Embryonic facial prominence (tissue), 1 donor: ENCODE measurements around the gene RCL1.
A peak's percentile ranks its signal among the peaks of the same experiment; 100 is the strongest.
"Not testable (repeated sequence)": the region's sequence is repeated elsewhere in the genome, so short reads cannot be mapped to it uniquely, and the experiment has no call there.

Source experiments
- DNase-seq: peaks from one replicate; pipeline ENCODE4 v3.0.0-alpha.2; 2016; ENCODE audit errors: extremely low spot score

RCL1 gene

DNA sequence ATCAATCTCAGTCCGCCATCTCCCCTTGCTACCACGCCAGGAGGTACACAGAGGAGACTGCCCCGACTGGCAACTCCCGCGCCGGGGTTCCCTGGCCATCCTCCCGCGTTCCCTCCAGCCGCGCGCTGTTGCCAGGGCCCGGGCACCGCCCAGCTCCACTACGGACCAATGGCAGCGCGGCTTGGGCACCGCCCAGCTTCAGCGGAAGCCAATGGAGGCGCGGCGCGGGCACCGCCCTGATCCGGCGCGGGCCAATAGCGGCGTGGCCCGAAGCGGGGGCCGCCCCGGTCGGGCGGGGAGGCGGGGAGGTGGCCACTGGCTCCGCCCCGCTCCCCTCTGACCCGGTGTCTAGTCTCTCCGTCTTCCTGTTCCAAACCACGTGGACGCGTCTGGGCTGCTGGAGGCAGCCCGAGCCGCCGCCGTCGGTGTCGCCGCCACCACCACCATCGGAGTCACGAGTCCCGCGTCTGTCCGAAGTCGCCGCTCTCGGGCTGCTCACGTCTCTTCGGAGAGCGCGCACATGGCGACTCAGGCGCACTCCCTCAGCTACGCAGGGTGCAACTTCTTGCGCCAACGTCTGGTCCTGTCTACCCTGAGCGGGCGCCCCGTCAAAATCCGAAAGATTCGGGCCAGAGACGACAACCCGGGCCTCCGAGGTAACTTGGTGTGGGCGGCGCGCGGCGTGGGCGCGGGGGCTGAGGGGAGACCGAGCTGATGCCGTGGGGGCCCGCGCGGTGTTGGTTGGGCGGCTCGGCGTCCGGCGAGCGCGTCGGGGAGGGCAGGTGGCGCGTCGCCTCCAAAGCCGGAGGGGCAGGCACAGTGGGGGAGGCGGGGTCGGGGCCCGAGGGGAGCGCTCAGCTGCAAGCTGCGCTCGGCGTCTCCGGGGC is at the start of gene RCL1:
TSS of gene RCL1 (plus strand) at position 373 of the 887 bp plus-strand sequence. CDS start at position 521, 148 bp downstream.
- DNase-seq = peak; percentile 88

DNA sequence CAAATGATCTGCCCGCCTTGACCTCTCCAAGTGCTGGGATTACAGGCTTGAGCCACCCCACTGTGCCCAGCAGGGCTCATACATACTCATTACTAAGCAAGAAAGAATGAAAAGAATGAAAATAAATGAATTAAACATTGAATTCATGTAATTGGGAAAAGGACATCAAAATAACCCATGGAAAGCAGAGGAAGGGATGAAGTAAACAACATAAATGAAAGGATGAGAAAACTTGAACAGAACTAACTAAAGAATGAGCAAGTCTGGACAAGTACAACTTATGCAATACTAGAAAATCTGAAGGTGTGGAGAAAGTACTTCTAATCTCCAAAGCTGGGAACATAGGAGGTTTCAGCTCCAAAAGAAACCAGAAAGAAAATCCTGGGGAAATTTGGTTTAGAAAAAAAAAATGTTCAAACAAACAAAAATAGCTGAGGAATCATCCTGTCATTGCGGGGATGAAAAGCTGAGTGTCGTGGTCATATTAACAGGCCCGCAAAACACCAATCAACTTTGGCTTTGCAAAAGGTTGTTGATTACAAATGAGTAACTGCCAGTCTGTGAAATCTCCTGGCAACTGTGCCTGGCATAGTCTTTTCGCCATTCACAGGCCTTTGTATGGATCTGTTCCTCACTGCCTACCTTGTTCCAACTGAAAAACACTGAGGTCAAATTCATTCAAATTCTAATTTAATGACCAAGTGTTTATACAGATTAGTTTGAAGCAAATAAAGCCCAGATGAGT is 49.4 kb upstream of the RCL1 start:
- no peak for DNase-seq

DNA sequence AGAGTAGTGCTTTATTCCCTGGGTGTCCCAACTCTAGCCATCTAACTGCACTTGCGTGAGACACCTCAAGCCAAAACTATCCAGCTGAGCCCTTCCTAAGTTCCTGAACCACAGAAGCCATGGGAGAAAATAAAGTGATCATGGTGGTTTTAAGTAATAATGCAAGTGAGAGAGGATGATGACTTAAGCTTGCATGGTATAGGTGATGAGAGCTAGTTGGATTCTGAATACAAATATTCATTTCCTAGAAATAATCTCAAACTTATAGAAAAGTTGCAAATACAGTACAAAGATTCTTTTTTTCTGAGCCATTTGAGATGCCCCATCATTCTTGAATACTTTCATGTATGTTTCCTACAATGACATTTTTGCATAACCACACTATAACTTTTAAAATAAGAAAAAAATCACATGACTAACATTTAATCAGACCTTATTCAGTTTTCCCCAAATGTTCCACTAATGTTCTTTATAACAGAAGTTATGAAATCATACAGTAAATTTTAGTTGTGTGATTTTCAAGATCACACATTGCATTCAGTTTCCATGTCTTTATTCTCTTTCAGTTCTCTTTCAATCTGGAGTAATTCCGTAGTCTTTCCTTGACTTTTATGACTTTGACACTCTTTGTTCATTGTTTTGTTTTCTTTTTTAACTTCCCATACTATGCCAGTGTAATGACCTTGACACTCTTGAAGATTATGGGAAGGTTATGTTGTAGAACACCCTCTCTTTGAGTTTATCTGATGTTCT is 46.3 kb upstream of the RCL1 start:
- no peak for DNase-seq

DNA sequence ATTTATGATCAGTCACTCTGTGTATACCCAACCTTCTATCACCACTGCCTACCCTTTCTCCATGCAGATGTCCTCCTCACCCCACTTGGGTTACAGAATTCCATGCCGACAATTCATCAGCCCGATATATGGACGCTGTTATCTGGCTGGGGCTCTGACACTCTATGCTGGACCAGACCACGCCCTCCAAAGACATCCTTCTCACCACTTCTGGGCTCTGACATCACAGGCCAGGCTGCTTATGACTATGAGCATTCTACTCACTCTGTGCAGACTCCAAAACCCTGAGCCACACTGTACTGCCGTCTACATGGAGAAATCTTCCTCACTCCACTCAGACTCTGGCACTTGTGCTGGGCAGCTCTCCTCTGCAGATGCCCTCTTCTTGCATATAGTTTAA is 44.1 kb upstream of the RCL1 start:
- DNase-seq = no peak

GRCh38 chr9:4750023-4750673 is 42.6 kb upstream of the RCL1 start:
- no peak for DNase-seq

DNA sequence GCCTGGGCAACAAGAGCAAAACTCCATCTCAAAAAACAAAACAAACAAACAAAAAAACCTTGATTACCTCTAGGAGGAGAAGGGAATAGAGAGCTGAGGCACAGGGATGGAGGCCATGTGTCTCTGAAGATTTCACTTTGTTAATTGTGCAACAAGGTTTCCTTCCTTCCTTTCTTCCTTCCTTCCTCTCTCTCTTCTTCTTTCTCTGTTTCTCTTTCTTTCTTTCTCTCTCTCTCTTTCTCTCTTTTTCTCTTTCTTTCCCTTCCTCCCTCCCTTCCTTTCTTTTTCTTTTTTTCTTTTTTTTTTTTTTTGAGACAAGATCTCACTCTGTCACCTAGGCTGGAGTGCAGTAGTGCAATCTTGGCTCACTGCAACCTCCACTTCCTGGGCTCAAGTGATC is 38.2 kb upstream of the RCL1 start:
- not testable (repeated sequence) for DNase-seq

GRCh38 chr9:4755026-4755609 is 37.6 kb upstream of the RCL1 start:
- DNase-seq = no peak

DNA sequence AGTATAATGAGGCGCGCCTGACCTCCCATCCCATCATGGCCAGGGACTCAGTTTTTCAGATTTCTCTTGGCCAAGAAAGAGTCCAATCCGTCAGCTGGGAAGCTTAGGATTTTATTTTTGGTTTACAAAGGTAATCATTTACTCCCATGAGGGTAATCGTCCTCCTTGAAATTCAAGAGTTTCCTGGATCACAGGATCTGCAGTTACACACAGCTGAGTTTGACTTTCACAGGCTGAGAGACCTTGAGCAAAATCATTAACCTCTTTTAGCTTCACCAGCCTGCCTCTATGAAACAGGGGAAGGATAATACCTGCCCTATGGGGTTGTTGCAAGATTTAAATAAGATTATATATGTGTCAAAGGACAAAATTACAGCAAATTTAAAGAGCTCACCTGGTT is 36.3 kb upstream of the RCL1 start:
- DNase-seq = no peak

DNA sequence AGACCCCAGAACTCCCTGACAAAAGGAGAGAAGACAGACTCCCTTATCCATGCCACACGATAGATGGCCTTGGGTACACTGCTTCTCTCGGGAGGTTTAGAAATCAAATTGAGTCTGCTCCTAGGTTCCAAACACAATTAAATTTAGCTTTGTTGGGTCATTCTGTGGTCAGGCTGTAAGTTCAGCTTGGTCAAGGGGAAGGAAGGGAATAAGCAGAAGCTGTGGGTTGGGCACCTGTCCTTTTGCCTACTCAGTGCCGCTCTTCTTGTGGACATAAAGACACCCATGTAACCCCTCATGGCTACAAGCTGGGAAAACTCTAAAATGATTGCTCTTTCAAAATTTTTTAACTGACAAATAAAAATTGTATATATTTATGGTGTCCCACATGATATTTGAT is 32.6 kb upstream of the RCL1 start:
- no peak for DNase-seq

DNA sequence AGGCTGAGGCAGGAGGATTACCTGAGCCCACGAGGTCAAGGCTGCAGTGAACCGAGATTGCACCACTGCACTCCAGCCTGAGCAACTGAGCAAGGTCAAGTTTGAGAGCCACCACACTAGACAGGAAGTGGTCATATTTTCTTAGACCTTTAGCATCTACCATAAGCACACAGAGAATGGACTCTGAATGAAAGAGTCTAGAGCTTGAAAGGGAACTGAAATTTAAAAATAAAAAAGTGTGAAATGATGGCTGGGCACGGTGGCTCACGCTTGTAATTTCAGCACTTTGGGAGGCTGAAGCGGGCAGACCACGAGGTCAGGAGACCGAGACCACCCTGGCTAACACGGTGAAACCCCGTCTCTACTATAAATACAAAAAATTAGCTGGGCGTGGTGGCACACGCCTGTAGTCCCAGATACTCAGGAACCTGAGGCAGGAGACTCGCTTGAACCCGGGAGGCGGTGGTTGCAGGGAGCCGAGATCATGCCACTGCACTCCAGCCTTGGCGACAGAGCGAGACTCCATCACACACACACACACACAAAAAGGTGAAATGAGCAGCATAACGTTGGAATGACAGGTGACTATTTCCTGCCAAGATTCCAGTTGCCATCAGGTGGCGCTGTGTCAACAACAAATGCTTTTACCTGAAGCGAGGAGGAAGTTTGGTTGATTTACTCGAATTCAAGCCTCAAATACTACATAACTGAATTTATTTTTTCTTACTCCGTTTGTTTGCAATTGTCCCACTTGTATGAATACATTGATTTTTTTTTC is 30.4 kb upstream of the RCL1 start:
- peak; percentile 52 for DNase-seq

DNA sequence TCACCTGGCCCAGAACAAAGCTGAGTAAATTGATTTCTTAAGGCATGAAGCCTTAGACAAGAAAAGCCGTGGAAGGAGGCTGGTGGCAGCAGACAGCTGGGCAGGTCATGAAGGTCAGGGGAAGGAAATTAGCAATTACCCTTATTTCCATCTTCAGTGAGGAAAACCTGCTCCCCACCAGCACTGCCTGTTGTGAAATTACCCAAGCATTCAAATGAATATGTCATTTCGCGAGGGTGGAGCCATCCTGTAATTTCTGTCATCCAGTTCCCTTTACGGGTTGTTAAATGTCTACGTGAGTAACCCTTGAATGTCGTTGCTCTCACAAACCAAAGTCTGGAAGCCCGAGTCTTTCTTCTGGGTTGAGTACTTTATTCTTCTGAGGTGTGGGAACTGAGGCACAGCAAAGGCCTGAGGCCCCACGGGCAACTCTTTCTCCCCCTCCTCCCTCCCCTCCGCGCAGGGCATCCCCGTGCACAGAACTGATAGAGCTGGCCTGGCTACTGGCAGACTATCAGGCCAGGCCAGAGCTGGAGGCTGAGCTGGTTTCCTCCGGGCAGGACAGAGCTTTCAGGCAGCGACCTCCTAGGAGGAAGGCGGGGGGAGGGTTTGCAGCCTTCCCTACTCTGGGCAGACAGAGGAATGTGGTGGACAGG is 29.7 kb upstream of the RCL1 start:
- no peak for DNase-seq

DNA sequence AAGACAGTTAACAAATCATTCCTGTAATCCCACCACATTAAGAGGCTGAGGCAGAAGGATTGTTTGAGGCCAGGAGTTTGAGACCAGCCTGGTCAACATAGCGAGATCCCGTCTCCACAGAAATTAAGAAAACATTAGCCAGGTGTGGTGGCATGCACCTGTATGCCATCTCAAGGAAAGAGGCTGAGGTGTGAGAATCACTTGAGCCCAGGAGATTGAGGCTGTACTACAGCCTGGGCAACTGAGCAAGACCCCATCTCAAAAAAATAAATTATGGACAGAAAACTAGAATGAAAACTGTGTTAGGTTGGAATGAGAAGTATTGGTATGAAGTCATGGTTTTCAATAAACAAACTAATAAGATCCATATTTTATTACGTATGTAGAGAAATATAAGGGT is 28.7 kb upstream of the RCL1 start:
- no peak for DNase-seq

DNA sequence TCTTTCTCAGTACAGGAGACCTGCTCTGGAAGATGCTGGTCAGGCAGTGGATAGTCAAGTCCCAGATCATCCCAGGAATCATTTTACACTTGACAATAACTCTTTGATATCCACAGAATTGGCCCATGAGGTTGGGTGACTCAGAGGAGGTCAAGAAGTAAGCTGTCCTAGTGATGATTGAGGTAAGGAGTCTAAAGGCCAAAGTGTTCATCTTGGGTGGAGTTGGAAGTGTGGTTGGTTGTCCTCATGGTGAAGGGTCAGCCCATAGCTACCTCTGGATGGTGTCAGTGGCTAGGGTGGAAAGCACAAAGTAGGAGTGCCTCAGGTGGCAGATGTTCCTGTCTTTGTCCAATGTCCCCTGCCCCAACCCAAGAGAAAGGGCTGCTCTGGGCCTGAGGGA is 24.1 kb upstream of the RCL1 start:
- no peak for DNase-seq

DNA sequence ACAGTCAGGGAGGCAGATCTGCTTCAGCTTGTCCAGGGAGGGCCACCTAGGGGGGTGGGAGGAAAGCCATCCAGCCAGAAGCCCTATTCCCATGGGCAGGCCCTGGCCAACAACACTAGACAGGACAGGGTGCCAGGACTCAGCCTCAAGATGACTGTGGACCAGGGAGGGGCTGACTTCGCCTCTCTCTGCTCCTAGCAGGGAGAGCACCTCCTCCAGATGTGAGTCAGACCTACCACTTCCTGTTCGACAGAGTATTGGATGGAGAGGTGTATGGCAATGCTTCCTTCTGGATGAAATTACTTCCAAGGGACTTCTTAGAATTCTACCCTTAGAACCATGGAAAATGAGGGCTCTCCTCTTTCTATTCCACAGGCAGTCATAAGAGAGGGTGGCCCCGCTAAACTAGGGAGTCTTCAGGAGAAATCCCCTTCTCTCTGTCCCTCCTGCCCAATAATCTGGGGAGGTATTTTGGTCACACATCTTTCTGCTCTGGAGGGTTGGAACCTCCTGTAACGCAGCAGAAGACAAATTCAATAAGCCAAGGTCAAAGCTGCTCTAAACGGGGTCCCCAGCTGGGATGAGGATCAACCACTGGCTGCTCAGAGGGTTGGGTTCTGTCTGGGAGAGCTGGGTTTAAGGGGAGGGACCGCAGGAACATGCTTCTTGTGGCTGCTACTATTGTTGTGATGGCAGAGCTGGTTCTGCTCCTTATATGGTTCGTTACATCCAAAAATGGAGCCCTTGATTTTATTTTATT is 23.2 kb upstream of the RCL1 start:
- DNase-seq = no peak

DNA sequence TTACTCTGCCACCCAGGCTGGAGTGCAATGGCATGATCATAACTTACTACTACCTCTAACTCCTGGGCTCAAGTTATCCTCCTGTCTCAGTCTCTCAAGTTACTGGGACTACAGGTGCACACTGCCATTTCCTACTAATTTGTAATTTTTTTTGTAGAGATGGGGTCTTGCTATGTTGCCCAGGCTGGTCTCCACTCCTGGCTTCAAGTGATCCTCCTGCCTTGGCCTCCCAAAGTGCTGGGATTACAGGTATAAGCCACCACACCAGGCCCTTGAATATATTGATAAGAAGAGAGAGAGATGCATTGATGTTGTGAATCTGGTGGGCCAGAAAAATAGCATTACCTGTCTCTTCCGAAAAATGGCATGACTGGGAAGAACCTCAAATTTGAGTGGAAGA is 21.0 kb upstream of the RCL1 start:
- no peak for DNase-seq

DNA sequence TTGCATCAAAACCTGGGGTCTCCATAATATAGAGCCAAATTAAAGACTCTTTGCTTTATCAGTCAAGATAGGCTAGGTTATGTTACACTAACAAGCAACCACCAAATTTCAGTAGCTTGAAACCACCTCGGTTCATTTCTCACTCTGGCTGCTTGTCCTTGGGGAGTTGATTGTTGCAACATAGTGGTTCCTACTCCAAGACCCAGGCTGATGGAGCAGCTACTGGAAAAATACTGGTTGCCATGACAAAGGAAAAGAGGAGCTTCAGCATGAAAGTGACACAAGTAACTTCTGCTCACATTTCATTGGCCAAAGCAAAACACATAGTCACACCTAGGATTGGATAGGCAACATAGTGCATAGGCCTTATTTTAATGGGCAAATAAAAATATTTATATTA is 18.5 kb upstream of the RCL1 start:
- no peak for DNase-seq

GRCh38 chr9:4774958-4775357 is 17.8 kb upstream of the RCL1 start:
- not testable (repeated sequence) for DNase-seq

DNA sequence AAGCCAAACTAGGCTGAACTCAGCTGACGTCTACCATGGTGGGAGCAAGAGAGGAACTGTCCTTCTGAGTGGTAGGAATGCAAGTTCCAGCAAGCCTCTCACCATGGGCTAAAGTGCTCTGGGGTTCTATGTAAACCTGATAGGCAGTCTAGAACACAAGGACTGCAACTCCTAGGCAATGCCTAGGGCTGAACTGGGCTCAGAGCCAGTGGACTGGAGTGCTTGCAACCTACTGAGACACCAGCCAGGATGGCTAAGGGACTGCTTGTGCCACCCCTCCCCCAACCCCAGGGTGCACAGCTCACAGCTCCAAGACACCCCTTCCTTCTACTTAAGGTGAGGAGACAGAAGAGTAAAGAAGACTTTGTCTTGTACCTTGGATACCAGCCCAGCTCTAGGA is 12.1 kb upstream of the RCL1 start:
- DNase-seq = no peak

DNA sequence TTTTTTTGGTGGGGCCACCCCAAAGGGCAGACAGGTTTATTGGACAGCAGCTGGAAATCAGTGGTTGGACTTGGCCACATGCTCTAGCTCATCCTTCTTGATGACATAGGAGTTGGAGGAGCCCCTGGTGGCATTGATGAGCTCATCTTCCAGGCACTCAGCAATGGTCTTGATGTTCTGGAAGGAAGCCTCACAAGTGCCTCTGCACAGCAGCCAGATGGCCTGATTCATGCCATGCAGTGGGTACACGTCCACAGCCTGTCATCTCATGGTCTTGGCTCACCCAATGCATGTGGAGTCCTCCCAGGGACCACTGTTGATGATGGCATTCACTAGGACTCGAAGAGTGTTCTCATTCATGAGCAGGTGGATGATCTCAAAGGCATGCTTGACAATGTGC is 11.3 kb upstream of the RCL1 start:
- DNase-seq = no peak
